HG03139 (cell line): ENCODE data around the gene OR1F1.
"Not testable (repeated sequence)": the region's sequence is repeated elsewhere in the genome, so short reads cannot be mapped to it uniquely, and the experiment has no call there.

Experiments used
- ATAC-seq: cut with Tn5 transposase; IDR thresholded peaks from one replicate; pipeline ENCODE4 v1.9.1; 2021; ENCODE audit not compliant: unreplicated experiment

The OR1F1 gene

DNA sequence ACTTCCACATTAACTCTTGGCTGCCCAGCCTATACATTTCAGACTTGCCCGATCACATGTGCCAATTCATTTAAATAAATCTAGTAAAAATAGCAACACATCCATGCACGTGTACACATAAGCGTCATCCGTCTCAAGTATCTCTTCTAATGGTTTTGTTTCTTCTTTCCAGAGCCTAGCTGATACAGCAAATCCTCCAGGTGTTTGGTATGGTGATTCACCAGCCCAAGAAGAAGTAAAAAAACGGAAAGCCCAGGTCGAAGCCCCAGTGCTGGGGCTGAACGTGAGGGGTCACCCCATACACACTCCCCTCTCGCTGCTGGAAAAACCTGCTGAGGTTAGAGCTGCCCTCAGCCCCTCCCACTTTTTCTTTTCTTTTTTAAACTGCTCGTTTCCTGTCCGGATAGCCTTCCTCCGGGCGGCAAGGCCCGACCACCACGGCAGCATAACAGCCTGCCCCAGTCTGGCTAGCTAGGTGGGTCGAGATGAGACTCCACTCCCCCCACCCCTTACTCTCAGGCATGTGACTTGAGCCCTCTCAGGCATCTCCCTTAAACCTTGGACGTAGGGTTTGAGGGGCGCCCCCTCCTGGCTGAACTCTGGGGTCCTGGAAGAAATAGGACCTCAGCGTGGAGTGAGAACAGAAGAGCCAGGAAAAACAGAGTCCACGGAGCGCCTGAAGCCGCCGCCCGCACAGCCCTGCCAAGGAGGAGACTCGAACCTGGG lies 13.9 kb upstream of the OR1F1 start:
- no peak for ATAC-seq

DNA sequence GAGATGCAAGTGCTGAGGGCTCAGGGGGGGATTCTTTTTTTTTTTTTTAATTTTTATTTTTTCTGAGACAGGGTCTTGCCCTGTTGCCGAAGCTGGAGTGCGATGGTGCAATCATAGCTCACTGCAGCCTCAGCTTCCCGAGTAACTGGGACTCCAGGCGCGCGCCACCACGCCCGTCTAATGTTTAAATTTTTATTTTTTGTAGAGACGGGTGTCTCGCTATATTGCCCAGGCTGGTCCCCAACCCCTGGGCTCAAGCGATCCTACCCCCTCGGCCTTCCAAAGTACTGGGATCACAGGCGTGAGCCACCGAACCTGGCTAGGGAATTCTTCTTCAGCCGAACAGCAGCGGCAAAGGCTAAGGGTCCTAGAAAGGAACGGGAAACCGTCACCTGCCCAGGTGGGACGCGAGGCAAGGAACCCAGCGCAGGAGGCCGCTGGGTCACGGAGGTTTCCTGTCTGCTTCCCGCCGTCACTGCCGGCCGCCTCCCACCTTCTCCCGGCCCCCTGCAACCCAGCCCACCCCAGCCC lies 13.3 kb upstream of the OR1F1 start:
- ATAC-seq = no peak

DNA sequence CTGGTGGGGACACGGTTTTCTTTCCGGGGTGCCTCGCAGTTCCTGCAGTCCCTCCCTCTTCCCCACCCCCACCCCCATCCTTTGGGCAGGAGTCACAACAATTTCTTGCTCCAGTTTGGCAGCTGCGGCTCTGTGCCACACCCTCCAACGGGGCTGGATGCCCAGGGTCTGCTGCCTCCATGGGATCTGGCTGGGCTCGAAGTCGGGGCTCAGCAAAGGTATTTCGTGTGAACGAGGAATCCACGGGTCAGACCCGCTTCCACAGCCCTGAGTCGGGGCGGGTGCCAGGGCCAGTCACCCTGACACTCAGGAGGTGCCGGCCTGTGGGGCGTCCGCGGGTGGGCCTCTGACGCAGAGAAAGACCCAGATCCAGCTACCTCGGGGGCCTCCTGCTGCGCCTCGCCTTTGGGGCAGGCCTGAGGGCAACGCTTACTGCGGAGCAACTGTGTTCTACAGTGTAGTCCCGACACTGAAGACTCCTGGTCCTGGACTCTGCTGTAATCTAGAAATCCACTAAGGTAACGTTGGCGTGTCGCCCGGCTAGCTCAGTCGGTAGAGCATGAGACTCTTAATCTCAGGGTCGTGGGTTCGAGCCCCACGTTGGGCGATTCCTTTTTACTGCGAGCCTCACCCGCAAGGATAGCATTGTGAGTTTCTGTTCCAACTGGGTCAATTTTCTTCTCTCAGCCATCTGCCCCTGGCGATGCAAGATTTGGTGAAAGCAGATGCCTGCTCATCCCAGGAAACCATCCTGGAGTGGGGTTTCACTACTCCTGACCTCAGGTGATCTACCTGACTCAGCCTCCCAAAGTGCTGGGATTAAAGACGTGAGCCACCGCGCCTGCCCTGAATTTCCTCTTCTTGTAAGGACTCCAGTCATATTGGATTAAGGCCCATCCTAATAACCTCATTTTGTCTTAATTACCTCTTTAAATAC lies 12.6 kb upstream of the OR1F1 start:
- no peak for ATAC-seq

DNA sequence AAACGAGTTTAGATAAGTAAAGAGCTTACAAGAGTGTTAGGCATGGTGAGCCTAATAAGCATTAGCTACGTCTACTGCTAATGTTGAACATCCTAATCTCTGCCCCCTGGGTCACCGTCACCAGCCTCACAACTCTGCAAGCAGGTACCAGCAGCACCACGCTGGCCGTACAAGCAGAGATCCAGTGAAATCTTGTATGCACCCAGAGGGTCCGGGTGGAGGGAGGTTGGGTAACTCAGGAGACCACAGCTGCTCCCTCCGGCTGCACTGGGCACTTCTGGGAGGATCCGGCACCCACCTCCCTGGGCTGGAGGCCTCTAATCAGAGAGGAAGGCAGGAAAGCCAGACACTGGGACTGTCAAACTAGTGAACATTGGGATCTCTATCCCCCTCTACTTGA lies 8.4 kb upstream of the OR1F1 start:
- ATAC-seq = no peak

DNA sequence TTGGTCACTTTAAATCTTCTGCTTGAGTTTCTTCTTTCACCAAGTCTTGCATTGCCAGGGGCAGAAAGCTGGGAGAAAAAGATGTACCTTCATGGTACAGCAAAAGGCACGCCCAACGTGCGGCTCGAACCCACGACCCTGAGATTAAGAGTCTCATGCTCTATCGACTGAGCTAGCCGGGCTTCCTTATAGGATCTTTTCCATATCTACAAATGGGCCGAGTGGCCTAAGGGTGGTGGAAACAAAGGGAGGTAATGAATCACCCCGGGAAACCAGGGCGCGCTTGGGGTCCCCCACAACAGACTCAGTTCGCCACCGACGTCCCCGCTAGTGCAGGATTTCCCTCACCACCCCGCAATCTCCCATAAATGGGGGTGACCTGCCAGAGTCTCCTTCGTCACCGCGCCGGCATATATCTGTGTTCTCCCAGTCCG lies 7.5 kb upstream of the OR1F1 start:
- no peak for ATAC-seq

DNA sequence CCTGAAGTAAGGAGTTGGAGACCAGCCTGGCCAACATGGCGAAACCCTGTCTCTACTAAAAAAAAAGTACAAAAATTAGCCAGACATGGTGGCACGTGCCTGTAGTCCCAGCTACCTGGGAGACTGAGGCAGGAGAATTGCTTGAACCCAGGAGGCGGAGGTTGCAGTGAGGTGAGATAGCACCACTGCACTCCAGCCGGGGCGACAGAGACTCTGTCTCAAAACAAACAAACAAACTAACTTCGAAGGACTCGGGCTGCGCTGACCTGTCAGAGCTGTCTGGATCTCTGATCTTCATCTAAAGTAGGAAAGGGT lies 5.8 kb upstream of the OR1F1 start:
- ATAC-seq = not testable (repeated sequence)

DNA sequence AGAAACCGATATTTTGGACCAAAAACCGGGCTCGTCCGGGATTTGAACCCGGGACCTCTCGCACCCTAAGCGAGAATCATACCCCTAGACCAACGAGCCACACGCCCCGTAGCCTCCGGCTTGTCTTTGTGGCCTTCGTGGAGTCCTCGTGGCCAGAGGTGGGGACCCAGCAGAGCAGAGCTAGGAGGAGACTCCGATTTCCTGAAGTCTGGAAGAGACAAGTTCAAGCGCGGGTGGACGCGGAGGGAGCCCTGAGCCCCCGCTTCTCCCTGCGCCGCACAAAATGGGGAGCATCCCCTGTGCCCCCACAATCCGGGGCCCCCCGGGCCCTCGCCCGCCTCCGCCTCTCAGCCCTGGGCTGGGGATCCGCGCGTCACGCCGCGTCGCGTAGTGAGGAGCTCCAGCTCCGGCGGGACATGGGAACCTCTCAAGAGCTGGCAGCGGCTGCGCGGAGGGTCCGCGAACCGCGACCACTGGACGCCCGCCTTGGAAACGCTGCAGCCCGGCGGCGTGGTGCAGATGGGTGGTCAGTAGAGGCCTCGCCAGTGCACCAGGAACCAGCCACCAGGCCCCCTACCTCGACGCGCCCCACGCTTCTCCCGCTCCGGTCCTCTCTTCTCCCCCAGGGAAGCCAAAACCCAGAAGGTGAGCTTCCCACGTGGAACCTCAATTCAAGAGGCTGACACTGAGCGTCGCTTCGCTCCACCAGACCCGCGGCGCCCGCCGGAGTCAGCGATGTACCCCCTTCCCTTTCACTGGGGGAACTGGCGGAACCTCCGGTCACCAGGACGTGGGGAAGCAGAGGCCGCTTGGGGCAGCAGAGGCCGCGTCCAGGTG lies 5.2 kb upstream of the OR1F1 start:
- ATAC-seq = no peak

DNA sequence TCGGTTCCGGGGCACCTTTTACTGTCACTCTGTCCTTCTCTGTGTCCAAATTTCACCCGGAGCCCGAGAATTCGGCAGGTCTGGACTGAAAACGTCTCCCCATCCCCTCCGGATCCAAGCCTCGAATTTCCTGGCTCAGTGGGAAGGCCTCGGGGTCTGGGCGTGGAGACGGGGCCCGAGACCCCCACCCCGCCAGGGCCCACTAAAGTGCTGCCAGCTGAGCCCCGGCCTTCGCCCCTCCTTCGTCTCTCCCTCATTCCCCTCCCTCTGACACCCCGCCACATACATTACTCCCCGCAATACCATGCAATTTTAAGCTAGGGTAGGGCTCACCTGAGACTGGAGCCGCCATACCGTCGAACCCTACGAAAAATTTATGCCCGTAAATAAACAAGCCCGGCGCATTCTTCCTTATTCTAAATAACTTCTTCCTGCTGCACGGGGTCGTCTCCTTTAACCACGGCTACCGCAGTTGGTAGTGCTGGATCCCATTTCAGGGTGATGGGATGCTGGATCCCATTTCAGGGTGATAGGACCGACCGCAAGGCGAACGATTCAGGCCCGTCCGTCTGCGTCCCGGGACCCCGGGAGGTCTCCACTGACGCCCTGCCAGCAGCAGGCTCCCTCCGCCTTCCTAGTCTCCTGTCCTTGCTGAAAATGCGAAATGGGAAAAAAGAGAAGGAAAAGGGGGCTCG lies 4.4 kb upstream of the OR1F1 start:
- ATAC-seq = no peak

DNA sequence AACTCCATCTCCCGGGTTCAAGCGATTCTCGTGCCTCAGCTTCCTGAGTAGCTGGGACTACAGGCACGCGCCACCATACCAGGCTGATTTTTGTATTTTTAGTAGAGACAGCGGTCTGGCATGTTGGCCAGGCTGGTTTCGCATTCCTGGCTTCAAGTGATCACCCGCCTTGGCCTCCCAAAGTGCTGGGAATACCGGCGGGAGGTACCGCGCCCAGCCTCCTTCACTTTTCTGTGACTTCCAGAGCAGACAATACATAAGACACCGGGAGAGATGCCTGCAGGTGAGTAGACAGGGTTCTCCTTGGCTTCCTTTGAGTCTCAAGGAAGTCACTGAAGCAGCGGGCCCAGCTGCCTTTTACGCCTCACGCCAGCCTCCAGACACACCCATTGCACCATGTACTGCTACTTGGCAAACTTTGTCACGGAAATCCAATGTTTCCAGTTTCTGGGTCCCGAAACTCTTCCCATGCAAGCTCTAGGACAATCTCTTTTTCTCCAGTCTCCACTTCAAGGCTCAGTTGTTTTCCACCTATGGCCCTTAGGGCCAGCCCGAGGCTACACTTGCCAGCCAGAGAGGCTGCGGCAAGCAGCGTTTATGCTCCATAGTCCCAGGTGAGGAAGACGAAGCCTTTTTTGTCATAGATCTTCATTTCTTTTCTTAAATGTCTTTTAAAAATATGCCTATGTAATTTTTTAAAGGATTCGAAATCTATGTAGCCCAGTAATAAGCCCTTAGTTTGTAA lies 886 bp upstream of the OR1F1 start:
- no peak for ATAC-seq

DNA sequence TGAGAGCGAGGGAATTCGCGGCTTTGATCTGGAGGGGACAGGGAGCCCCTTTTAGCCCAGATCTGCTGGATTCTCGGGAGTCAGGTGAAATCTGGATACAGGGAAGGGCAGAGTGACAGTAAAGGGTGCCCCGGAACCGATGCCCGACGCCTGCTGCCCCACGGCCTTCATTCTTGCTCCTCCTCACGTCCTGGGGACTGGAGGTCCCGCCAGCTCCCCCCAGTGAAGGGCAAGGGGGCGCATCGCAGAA lies 596 bp downstream of the OR1F1 start:
- no peak for ATAC-seq

DNA sequence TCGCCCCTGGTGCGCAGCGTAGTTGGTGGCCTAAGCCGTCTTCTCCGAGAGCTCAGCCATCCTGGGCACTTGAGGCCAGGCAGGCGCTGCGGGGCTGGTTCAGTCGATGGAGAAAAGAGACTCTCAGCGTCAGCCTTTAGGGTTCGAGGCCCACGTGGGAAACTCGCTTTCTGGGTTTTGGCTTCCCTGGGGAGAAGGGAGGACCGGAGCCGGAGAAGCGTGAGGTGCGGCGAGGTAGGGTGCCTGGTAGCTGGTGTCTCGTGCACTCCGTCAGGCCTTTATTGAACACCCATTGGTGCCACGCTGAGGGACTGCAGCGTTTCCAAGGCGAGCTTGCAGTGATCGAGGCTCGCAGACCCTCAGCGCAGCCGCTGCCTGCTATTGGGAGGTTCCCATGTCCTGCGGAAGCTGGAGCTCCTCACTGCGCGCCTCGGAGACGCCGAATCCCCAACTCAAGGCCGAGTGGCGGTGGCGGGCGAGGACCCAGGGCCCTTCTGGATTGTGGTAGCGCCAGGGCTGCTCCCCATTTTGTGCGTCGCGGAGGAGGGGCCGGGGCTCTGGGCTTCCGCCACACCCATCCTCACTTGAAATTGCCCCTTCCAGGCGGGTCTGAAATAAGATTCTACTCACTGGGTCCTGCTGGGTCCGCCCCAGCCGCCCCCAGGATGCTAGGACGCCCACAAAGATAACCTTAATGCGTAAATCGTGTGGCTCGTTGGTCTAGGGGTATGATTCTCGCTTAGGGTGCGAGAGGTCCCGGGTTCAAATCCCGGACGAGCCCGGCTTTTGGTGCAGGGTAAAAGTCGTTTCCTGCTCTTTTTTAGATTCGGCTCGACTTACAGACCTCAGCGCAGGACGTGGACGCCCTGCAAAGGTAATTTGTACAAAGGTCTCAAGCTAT lies 1.2 kb downstream of the OR1F1 start:
- ATAC-seq = no peak

DNA sequence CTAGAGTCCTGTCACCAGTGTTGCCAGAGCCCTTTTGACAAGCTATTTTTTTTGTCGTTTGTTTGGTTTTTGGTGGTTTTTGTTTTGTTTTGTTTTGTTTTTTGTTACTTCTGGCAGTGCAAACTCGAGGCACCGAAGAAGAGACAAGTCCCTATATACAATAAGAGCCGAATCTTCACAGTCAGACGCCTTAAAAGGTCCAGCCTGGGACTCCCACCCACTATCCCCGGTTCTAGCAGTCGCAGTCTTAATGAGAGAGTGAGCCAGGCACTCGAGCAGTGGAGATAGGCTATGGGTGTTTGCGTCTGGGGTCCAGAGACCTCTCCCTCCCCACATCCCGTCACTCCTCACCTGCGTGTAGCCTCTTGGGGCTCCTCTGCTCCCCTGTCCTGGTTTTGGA lies 1.9 kb downstream of the OR1F1 start:
- no peak for ATAC-seq

DNA sequence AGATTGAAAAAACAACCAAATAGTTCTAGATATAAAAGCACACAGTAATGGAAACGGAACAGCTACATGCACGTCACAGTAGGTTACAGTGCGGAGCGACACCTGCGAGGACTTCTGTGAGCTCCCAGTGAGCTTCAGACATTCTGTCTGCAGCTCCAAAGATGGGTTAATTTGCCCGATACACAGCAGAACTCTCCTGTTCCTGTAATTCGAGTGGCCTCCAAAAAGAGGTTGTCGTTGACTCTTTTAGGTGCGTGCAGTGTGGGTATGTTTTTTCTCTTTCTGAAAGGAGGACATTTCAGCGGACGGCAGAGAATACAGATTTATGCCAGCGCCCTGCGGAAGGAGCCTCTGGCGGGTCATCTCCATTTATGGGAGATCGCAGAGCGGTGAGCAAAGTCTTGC lies 2.9 kb downstream of the OR1F1 start:
- no peak for ATAC-seq

DNA sequence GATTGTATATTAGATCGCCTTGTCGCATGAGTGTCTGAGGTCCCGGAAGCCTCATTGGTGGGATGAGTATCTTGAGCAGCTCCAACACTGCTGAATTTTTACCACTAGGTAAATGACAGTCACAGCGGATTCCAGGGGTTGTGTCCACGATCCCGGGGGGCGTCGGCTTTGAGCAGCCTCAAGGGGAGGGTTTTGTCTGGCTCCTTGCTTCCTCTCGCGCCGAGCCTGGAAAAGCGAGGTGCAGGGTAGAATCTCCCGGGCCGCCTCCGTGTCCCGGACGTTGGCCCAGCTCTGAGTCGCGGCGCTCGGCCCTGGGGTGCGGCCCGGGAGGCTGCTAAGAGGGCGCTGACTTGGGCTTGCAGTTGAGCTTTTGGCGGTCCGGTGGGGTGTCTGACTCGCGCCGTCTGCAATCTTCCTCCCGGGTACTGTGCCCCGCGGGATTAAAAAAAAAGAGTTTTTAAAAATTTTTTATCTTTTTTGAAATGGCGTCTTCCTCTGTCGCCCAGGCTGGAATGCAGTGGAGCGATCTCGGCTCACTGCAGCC lies 4.5 kb downstream of the OR1F1 start:
- no peak for ATAC-seq

DNA sequence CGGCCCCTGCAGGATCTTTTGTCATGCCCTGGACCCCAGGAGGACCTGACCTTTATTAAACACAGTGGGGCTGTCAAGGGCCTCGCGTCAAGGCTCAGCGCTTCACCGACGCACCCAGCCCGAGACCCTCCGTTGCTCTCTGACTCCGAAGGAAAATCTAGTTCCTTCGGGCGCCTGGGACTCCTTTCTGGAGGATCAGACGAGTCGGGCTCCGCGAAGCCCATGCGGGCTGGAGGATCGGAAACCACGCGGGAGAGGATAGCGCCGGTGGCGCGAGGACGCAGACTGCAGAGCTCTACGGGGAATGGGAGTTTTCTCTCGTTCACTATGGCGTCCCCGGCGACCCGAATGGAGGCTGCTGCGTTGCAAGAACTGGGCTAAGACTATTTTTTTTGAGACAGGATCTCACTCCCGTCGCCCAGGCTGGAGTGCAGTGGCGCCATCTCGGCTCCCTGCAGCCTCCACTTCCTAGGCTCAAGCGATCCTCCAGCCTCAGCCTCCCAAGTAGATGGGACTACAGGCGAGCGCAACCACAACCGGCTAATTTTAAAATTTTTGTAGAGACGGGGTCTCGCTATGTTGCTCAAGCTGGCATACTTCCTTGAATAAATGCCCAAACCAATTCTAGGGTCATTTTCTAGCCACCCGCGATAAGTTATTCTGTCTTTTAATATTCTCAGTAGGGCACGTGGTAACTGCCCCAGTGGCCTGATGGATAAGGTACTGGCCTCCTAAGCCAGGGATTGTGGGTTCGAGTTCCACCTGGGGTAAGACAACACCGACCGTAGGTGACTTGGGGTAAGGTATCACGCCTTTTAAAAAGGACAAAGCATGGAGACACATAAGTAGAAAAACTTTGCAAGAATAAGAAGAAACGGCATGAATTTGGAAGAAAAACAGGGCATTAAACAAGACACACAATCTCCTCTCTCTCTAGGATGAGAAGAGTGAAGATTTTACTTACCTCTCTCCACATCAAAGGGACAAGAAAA lies 5.5 kb downstream of the OR1F1 start:
- ATAC-seq = no peak

DNA sequence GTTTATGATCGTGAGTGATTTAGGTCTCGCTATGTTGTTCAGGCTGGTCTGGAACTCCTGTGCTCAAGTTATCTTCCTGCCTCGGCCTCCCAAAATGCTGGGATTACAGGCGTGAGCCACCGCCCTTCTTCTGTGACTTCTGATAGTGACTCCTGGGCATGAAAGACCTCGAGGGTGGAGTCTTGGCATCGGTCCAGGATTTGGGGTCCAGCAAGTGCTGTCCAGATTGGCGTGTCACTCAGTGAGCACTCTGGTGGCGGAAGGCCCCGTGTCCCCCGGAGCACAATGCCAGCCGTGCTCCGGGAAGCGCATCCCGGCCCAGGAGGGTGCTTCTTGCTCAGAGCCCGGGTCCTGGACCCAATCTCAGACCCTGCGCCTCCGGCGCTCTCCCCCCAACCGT lies 6.8 kb downstream of the OR1F1 start:
- no peak for ATAC-seq

DNA sequence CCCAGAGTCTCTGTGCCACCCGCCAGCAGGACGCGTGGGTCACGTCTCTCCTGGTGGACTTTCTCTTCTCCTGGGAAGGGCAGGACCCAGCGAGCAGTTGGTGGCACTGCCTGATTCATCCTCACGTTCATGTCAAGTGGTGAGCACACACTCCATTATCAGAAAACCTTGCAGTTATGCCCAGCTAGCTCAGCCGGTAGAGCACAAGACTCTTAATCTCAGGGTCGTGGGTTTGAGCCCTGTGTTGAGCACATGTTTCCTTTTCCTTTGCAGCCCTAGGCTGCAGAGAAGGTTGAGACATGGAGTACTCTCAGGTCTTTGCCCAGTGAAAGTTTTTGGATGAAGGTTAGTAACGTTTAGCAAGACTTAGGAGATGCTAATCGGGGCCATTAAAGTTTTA lies 8.0 kb downstream of the OR1F1 start:
- no peak for ATAC-seq
